GM21737 (cell line): ENCODE measurements around the gene DCN.
"Not testable (repeated sequence)": the region's sequence is repeated elsewhere in the genome, so short reads cannot be mapped to it uniquely, and the experiment has no call there.

Experiments used
- ATAC-seq: cut with Tn5 transposase; IDR thresholded peaks from one replicate; pipeline ENCODE4 v1.9.1; 2021; ENCODE audit warnings: mild to moderate bottlenecking, moderate library complexity; ENCODE audit not compliant: unreplicated experiment

Gene DCN

GRCh38 chr12:91182636-91183455 is at the start of gene DCN:
Gene DCN (minus strand): TSS chr12:91182817. CDS start chr12:91178552, 4,265 bp downstream.
- ATAC-seq = no peak

- no peak for ATAC-seq
These were observed 48.2 kb upstream of the DCN start for GRCh38 chr12:91230841-91231240.

GRCh38 chr12:91226951-91227350 is 44.3 kb upstream of the DCN start:
- ATAC-seq = no peak

GRCh38 chr12:91225316-91225715 is 42.7 kb upstream of the DCN start:
- ATAC-seq = no peak

- no peak for ATAC-seq
These were observed 41.8 kb upstream of the DCN start for GRCh38 chr12:91224401-91224800.

- no peak for ATAC-seq
These were observed 40.1 kb upstream of the DCN start for GRCh38 chr12:91222746-91223145.

GRCh38 chr12:91219919-91220318 is 37.3 kb upstream of the DCN start:
- ATAC-seq = no peak

GRCh38 chr12:91219511-91219910 is 36.9 kb upstream of the DCN start:
- no peak for ATAC-seq

- no peak for ATAC-seq
These were observed 34.3 kb upstream of the DCN start for GRCh38 chr12:91216871-91217270.

GRCh38 chr12:91215940-91216454 is 33.4 kb upstream of the DCN start:
- ATAC-seq = no peak

- ATAC-seq = no peak
These were observed 29.2 kb upstream of the DCN start for GRCh38 chr12:91211866-91212265.

- no peak for ATAC-seq
These were observed 28.0 kb upstream of the DCN start for GRCh38 chr12:91210618-91211017.

- no peak for ATAC-seq
These were observed 27.5 kb upstream of the DCN start for GRCh38 chr12:91210144-91210543.

GRCh38 chr12:91207301-91207700 is 24.7 kb upstream of the DCN start:
- not testable (repeated sequence) for ATAC-seq

GRCh38 chr12:91205811-91206210 is 23.2 kb upstream of the DCN start:
- no peak for ATAC-seq

- ATAC-seq = no peak
These were observed 21.8 kb upstream of the DCN start for GRCh38 chr12:91204421-91204820.

- no peak for ATAC-seq
These were observed 21.0 kb upstream of the DCN start for GRCh38 chr12:91203610-91204009.

- ATAC-seq = no peak
These were observed 19.8 kb upstream of the DCN start for GRCh38 chr12:91202390-91202789.

- ATAC-seq = no peak
These were observed 13.8 kb upstream of the DCN start for GRCh38 chr12:91196436-91196835.

- no peak for ATAC-seq
These were observed 11.9 kb upstream of the DCN start for GRCh38 chr12:91194500-91194899.

- no peak for ATAC-seq
These were observed 9.0 kb upstream of the DCN start for GRCh38 chr12:91191513-91192111.

GRCh38 chr12:91189516-91189915 is 6.9 kb upstream of the DCN start:
- ATAC-seq = no peak
